HepG2 (cell line): ENCODE results near the gene OASL. TPM values are rescaled to one million over a fixed set of nuclear protein-coding genes. Genes with fewer than 3 reads are reported as not detected.

Source experiments
- BATF2 ChIP-seq: sonication (generic); formaldehyde crosslinking; IDR thresholded peaks from 2 replicates; pipeline ENCODE4 v1.8.0; 2022; ENCODE audit warnings: mild to moderate bottlenecking, missing genetic modification reagents, moderate library complexity
- DPF2 ChIP-seq: sonication (generic); formaldehyde crosslinking; IDR thresholded peaks from 2 replicates; pipeline ENCODE4 v1.4.0; 2020; ENCODE audit warnings: mild to moderate bottlenecking, low read depth, missing genetic modification reagents, borderline replicate concordance
- FOXO4 ChIP-seq: sonication (generic); formaldehyde crosslinking; conservative IDR thresholded peaks from 2 replicates; pipeline ENCODE4 v1.8.1; 2023; ENCODE audit warnings: missing genetic modification reagents
- HNF1A ChIP-seq, 2 experiments: sonication (generic) in 1 of 2; formaldehyde crosslinking in 1 of 2; IDR thresholded peaks; 2 replicates each; pipeline versions ENCODE4 v1.4.0 to v1.6.1; 2016 to 2020; ENCODE audit warnings: borderline replicate concordance in 1 of 2, low read depth in 1 of 2, mild to moderate bottlenecking in 1 of 2, missing genetic modification reagents in 1 of 2
- HNF4A ChIP-seq: sonication (generic); formaldehyde crosslinking; IDR thresholded peaks from 2 replicates; pipeline ENCODE4 v1.4.0; 2020; ENCODE audit warnings: missing genetic modification reagents
- HNRNPUL1 ChIP-seq: fragments of 200-400 bp; formaldehyde crosslinking; IDR thresholded peaks from 2 replicates; pipeline ENCODE4 v1.6.1; 2017; ENCODE audit warnings: low read depth, mild to moderate bottlenecking, low read length, moderate library complexity
- NFATC3 ChIP-seq: sonication (generic); formaldehyde crosslinking; IDR thresholded peaks from 2 replicates; pipeline ENCODE4 v1.5.1; 2020; ENCODE audit warnings: mild to moderate bottlenecking, missing genetic modification reagents
- NFYB ChIP-seq: sonication (generic); formaldehyde crosslinking; IDR thresholded peaks from 2 replicates; pipeline ENCODE4 v1.4.0; 2020; ENCODE audit warnings: missing genetic modification reagents
- RARG ChIP-seq: sonication (generic); formaldehyde crosslinking; IDR thresholded peaks from 2 replicates; pipeline ENCODE4 v1.4.0; 2020; ENCODE audit warnings: low read depth, mild to moderate bottlenecking, missing genetic modification reagents
- REL ChIP-seq: sonication (generic); formaldehyde crosslinking; conservative IDR thresholded peaks from 2 replicates; pipeline ENCODE4 v1.8.0; 2022; ENCODE audit warnings: mild to moderate bottlenecking, missing genetic modification reagents, moderate library complexity
- RFX1 ChIP-seq: fragments of 450-650 bp; IDR thresholded peaks from 2 replicates; pipeline ENCODE4 v1.6.1; 2017
- ZC3H4 ChIP-seq: sonication (generic); formaldehyde crosslinking; IDR thresholded peaks from 2 replicates; pipeline ENCODE4 v1.4.0; 2020; ENCODE audit warnings: missing genetic modification reagents, borderline replicate concordance
- ZFY ChIP-seq: sonication (generic); formaldehyde crosslinking; IDR thresholded peaks from 2 replicates; pipeline ENCODE4 v1.4.0; 2020; ENCODE audit warnings: missing genetic modification reagents
- ZNF225 ChIP-seq: sonication (generic); formaldehyde crosslinking; IDR thresholded peaks from 2 replicates; pipeline ENCODE4 v1.4.0; 2020; ENCODE audit warnings: mild to moderate bottlenecking, missing genetic modification reagents
- ZNF263 ChIP-seq: sonication (generic); formaldehyde crosslinking; IDR thresholded peaks from 2 replicates; pipeline ENCODE4 v1.4.0; 2020; ENCODE audit warnings: missing genetic modification reagents
- ZNF326 ChIP-seq: sonication (generic); formaldehyde crosslinking; IDR thresholded peaks from 2 replicates; pipeline ENCODE4 v1.4.0; 2020; ENCODE audit warnings: missing genetic modification reagents, borderline replicate concordance
- ZNF546 ChIP-seq: sonication (generic); formaldehyde crosslinking; conservative IDR thresholded peaks from 2 replicates; pipeline ENCODE4 v1.8.1; 2023; ENCODE audit warnings: mild to moderate bottlenecking, missing genetic modification reagents
- ZNF556 ChIP-seq: sonication (generic); formaldehyde crosslinking; IDR thresholded peaks from 2 replicates; pipeline ENCODE4 v1.4.0; 2020; ENCODE audit warnings: mild to moderate bottlenecking, missing genetic modification reagents, borderline replicate concordance
- ZNF558 ChIP-seq: sonication (generic); formaldehyde crosslinking; IDR thresholded peaks from 2 replicates; pipeline ENCODE4 v1.9.0; 2022; ENCODE audit warnings: mild to moderate bottlenecking, missing genetic modification reagents, borderline replicate concordance
- ZNF607 ChIP-seq: sonication (generic); formaldehyde crosslinking; IDR thresholded peaks from 2 replicates; pipeline ENCODE4 v1.5.1; 2020; ENCODE audit warnings: missing genetic modification reagents, mild to moderate bottlenecking, borderline replicate concordance
- polyA plus RNA-seq, 8 experiments: library from polyadenylated mRNA; depleted of rRNA in 3 of 8; stranded (reverse) in 7 of 8; unstranded in 1 of 8; fragments of >200 nt; fragmentation: Illumina TruSeq in 4 of 8; extraction: Trizol in 4 of 8; gene quantifications; 2 replicates each; pipeline versions ENCODE4 v1.2.1 to v1.2.3, GENCODE V29; 2011 to 2016; ENCODE audit warnings: low read depth in 4 of 8, missing spikeins in 1 of 8, mixed read lengths in 1 of 8; ENCODE audit not compliant: insufficient read depth in 1 of 8
- total RNA-seq, 5 experiments: library from RNA; depleted of rRNA; stranded (reverse); fragments of >200 nt; fragmentation: Illumina TruSeq; extraction: Trizol; gene quantifications; 2 replicates each; pipeline ENCODE4 v1.2.3, GENCODE V29; 2016; ENCODE audit warnings: low read depth in 1 of 5
- TF ChIP-seq, protein P1 (sequence below): sonication (generic); formaldehyde crosslinking; IDR thresholded peaks from 2 replicates; pipeline ENCODE4 v1.9.0; 2021; ENCODE audit warnings: missing genetic modification reagents, borderline replicate concordance

Gene OASL
- total and polyA plus RNA-seq, 2 of the 13 experiments (the other 11 are each of a cell fraction or from before 2014, with no cell fraction given), result 0.11 to 0.22 TPM

GRCh38 chr12:120972870-120973543, 66.0 kb downstream of the OASL start (continued):
- TF ChIP-seq ZNF546 (CRISPR knock-in tag) (no peak), ZNF558 (CRISPR knock-in tag) (no peak), HNF1A (IDR thresholded peaks at IDR 0.05; ENCODE audit: low read depth) (no peak), HNF1A (CRISPR knock-in tag; IDR thresholded peaks at IDR 0.05; ENCODE audit: borderline replicate concordance) (no peak), ZNF263 (no peak), NFATC3 (CRISPR knock-in tag) (no peak), REL (no peak), ZFY (CRISPR knock-in tag) (0 out of 2 replicates have a peak, but pooled peaks have one; percentile 24), NFYB (CRISPR knock-in tag) (0 out of 2 replicates have a peak, but pooled peaks have one; percentile 10), RFX1 (peak; percentile 47), ZNF556 (no peak), ZNF326 (no peak), DPF2 (no peak), ZNF607 (no peak), HNRNPUL1 (no peak), ZNF225 (CRISPR knock-in tag) (no peak), RARG (CRISPR knock-in tag) (no peak), FOXO4 (CRISPR knock-in tag) (no peak), ZC3H4 (CRISPR knock-in tag) (no peak), BATF2 (no peak), HNF4A (CRISPR knock-in tag) (peak; percentile 37; the same call in 1 of the 2 replicates)
- TF ChIP-seq, protein P1, sequence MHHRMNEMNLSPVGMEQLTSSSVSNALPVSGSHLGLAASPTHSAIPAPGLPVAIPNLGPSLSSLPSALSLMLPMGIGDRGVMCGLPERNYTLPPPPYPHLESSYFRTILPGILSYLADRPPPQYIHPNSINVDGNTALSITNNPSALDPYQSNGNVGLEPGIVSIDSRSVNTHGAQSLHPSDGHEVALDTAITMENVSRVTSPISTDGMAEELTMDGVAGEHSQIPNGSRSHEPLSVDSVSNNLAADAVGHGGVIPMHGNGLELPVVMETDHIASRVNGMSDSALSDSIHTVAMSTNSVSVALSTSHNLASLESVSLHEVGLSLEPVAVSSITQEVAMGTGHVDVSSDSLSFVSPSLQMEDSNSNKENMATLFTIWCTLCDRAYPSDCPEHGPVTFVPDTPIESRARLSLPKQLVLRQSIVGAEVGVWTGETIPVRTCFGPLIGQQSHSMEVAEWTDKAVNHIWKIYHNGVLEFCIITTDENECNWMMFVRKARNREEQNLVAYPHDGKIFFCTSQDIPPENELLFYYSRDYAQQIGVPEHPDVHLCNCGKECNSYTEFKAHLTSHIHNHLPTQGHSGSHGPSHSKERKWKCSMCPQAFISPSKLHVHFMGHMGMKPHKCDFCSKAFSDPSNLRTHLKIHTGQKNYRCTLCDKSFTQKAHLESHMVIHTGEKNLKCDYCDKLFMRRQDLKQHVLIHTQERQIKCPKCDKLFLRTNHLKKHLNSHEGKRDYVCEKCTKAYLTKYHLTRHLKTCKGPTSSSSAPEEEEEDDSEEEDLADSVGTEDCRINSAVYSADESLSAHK (CRISPR knock-in tag), result no peak
